GM10248 (cell line): ENCODE data around the gene RBM19.
"Not testable (repeated sequence)": the region's sequence is repeated elsewhere in the genome, so short reads cannot be mapped to it uniquely, and the experiment has no call there.

ENCODE experiments used
- CTCF ChIA-PET: fragments of 300-600 bp; sonication (Branson Sonifier 250); formaldehyde crosslinking; extraction: SDS; loops from one replicate; lab custom pipeline; 2021; ENCODE audit warnings: antibody characterized with exemption; lab: Yijun Ruan, JAX
- POLR2A ChIA-PET: fragments of 350-650 bp; sonication (Branson Sonifier 250); formaldehyde crosslinking; extraction: SDS; loops from one replicate; lab custom pipeline; 2020; ENCODE audit warnings: antibody characterized with exemption; lab: Yijun Ruan, JAX
- DNase-seq: peaks from one replicate; pipeline ENCODE4 v3.0.0; 2012; ENCODE audit errors: extremely low spot score
- TF ChIP-seq, protein P1 (sequence below): IDR thresholded peaks from 2 replicates; pipeline ENCODE4 v1.5.1; 2012; ENCODE audit warnings: mild to moderate bottlenecking, low read depth; ENCODE audit errors: extremely low read depth, missing control alignments, control extremely low read depth

RBM19 gene

DNA sequence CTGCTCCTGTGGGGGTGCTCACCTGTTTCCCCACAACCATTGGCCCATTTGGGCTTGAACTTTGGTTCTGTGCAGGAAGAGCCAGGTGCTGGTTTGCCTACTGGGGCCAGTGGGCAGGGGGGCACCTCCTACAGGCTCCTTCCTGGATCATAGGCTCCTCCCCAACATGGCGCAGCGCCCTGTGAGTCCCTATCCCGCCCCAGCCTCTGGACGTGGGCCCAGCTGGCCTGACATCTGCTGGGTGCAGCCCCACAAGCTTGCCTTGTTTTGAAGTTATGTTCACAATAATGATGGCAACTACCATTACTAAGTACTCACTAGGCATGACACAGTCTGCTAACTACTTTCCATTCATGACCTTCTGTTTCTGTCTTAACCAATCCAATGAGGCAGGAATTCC is 147.8 kb downstream of the RBM19 start:
- no peak for DNase-seq
- ChIA-PET POLR2A (no interaction called here), CTCF (no interaction called here)
- TF ChIP-seq, protein P1, sequence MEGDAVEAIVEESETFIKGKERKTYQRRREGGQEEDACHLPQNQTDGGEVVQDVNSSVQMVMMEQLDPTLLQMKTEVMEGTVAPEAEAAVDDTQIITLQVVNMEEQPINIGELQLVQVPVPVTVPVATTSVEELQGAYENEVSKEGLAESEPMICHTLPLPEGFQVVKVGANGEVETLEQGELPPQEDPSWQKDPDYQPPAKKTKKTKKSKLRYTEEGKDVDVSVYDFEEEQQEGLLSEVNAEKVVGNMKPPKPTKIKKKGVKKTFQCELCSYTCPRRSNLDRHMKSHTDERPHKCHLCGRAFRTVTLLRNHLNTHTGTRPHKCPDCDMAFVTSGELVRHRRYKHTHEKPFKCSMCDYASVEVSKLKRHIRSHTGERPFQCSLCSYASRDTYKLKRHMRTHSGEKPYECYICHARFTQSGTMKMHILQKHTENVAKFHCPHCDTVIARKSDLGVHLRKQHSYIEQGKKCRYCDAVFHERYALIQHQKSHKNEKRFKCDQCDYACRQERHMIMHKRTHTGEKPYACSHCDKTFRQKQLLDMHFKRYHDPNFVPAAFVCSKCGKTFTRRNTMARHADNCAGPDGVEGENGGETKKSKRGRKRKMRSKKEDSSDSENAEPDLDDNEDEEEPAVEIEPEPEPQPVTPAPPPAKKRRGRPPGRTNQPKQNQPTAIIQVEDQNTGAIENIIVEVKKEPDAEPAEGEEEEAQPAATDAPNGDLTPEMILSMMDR = no peak

DNA sequence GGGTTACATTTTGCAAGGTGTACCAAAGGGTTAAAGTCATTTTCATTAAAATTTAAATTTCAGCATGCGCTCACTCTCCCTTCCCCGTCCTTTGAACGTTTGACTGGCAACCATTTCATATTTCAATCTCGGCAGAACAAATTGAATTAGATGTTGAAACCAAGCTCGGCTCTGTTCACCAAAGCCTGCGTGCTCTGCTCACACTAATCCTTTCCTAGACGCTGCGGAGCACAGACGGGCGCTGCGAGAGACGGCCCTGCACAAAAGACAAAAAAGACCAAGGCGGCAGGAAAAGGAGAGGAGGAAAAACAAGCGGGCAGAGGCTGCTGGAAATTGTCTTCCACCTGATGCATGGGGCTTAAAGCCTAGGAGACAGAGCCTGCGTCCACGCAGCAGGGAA is 149.3 kb downstream of the RBM19 start:
- POLR2A ChIA-PET = no interaction called here
- CTCF ChIA-PET = interaction anchor here (1.2 kb wide), 1 partner anchor 22 kb away, joined by 4 read pairs; no protein-coding TSS in a partner anchor
- TF ChIP-seq, protein P1 = no peak
- DNase-seq = no peak

DNA sequence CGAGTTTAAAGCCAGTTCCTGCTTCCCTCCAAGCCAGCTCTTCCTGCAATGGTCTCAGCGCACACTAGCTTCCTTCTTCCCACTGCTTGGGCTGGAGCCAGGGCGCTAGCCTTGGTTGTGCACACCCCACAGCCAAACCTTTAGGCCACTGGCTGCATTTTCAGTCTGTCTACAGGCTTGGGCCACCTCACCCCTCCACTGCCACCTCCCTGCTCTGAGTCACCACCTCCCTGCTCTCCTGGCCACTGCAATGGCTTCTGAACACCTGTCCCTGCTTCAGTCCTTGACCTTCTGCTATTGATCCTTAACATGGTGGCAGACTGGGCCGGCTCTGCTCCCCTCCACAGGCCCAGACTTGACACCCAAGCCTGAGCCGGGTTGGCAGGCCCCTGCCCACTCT is 151.1 kb downstream of the RBM19 start:
- CTCF ChIA-PET = no interaction called here
- TF ChIP-seq, protein P1 = no peak
- no peak for DNase-seq
- POLR2A ChIA-PET = no interaction called here

DNA sequence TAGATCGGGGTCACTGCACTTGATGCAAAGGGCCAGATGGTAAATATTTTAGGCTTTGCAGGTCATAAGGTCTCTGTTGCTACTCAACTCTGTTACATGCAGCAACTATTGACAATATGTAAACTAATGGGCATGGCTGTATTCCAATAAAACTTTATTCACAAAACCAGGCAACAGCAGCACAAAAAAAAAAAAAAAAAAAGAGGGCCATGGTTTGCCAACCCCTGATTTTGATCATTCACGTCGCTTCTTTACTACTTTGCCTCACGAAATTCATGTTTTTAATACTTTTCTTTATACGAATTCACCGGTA is 152.9 kb downstream of the RBM19 start:
- CTCF ChIA-PET = no interaction called here

DNA sequence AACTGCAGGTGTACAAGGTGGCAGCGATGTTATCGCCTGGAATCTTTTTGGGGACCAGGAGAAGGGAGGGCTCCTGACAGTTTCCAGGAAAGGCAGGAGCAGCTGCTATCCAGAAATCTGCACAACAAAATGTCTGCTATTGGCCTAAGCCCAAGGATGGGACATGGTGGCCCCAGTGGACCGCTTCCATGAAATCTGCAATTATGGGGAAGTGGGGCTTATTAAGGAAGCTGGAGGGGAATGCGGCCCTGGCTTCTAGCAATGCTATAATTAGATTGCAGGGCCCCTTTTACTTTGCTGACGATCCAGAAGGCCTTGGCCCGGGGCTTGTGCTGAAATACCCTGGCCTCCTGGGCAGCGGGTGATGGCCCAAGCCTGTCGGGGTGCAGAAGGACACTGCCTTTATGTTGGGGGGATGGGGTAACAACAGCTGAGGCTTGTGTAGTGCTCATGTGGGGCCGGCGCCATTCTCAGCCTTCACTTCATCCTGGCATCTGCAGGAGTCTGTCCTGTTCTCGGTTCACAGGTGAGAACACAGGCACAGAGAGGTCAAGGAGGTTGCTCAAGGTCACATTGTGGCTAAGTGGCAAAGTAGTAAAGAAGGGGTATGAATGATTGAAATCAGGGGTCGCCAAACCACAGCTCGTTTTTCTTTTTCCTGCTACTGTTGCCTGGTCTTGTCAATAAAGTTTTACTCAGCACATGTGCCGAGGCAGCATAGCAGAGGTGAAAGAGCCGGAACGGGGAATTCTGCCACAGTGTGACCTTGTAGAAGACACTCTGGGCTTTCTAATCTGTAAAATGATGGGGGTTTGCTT is 153.5 kb downstream of the RBM19 start:
- POLR2A ChIA-PET = no interaction called here
- no peak for DNase-seq
- CTCF ChIA-PET = no interaction called here
- TF ChIP-seq, protein P1 = no peak

More for the DNA sequence above, 152.9 kb downstream of the RBM19 start:
- TF ChIP-seq, protein P1 = no peak
- DNase-seq = no peak
- POLR2A ChIA-PET = no interaction called here

DNA sequence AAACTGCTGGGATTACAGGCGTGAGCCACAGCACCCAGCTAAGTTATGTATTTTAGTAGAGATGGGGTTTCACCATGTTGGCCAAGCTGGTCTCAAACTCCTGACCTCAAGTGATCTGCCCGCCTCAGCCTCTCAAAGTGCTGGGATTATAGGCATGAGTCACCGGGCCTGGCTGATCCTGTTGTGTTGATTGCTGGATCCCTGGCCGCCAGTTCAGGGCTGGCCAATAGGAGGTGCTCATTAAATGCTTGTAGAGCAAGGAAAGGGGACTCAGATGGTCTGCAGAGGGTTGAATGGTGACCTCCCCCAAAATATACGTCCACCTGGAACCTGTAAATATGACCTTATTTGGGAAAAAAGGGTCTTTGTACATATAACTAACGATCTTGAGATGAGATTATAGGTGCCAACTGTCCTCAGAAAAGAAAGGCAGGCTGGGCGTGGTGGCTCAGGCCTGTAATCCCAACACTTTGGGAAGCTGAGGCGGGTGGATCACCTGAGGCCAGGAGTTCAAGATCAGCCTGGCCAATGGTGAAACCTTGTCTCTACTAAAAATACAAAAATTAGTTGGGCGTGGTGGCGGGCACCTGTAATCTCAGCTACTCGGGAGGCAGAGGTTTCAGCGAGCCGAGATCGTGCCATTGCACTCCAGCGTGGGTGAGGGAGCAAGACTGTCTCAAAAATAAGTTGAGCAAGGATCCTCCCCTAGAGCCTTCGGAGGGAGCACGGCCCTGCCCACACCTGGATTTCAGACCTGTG is 156.5 kb downstream of the RBM19 start:
- CTCF ChIA-PET, DNase-seq, POLR2A ChIA-PET: not testable (repeated sequence)
